ENCODE measurements around the gene RAB33A.
"Not testable (repeated sequence)": the region's sequence is repeated elsewhere in the genome, so short reads cannot be mapped to it uniquely, and the experiment has no call there.

RAB33A gene

GRCh38 chrX:130216320-130216719, 44.6 kb downstream of the RAB33A start:
- DNase-seq (ENCODE audit: extremely low spot score, insufficient read length, low read depth) (no peak), FAIRE-seq (peak; percentile 60)

- no peak for DNase-seq (ENCODE audit: extremely low spot score, insufficient read length, low read depth)
- no peak for FAIRE-seq
These were observed 53.0 kb downstream of the RAB33A start for GRCh38 chrX:130224810-130225209.

- FAIRE-seq: no peak
- DNase-seq (ENCODE audit: extremely low spot score, insufficient read length, low read depth): no peak
These were observed 57.1 kb downstream of the RAB33A start for GRCh38 chrX:130228871-130229270.

GRCh38 chrX:130231184-130231583, 59.4 kb downstream of the RAB33A start:
- FAIRE-seq; DNase-seq (ENCODE audit: extremely low spot score, insufficient read length, low read depth): not testable (repeated sequence)
